GM19239 (cell line): ENCODE results near the gene DOCK9.
A peak's percentile ranks its signal among the peaks of the same experiment; 100 is the strongest.

ENCODE experiments used
- DNase-seq: peaks from one replicate; pipeline ENCODE4 v3.0.0; 2011; ENCODE audit warnings: low spot score; ENCODE audit not compliant: insufficient read length
- FAIRE-seq: peaks from 2 replicates; lab custom pipeline; 2011; peaks lifted over from hg19 to GRCh38; lab: Jason Lieb, UNC

DOCK9 gene

GRCh38 chr13:98807774-98808173 lies 170.1 kb downstream of the DOCK9 start:
- no peak for FAIRE-seq
- DNase-seq: no peak

- no peak for FAIRE-seq
- no peak for DNase-seq
Observed at GRCh38 chr13:98804336-98804855, 173.5 kb downstream of the DOCK9 start.

GRCh38 chr13:98803921-98804320 lies 173.9 kb downstream of the DOCK9 start:
- FAIRE-seq (no peak), DNase-seq (no peak)

- no peak for DNase-seq
- FAIRE-seq: no peak
Observed at GRCh38 chr13:98803111-98803561, 174.7 kb downstream of the DOCK9 start.

GRCh38 chr13:98802559-98802958 lies 175.3 kb downstream of the DOCK9 start:
- DNase-seq: no peak
- FAIRE-seq: no peak

- DNase-seq (no peak), FAIRE-seq (no peak)
Observed at GRCh38 chr13:98801626-98802418, 176.0 kb downstream of the DOCK9 start.

- DNase-seq: no peak
- no peak for FAIRE-seq
Observed at GRCh38 chr13:98800078-98800477, 177.8 kb downstream of the DOCK9 start.

GRCh38 chr13:98798849-98799645 lies 178.8 kb downstream of the DOCK9 start:
- DNase-seq (no peak), FAIRE-seq (peak; percentile 18)

- FAIRE-seq (no peak), DNase-seq (no peak)
Observed at GRCh38 chr13:98797456-98797855, 180.4 kb downstream of the DOCK9 start.

- DNase-seq (no peak), FAIRE-seq (no peak)
Observed at GRCh38 chr13:98796798-98797197, 181.1 kb downstream of the DOCK9 start.

GRCh38 chr13:98796191-98796590 lies 181.7 kb downstream of the DOCK9 start:
- FAIRE-seq: no peak
- DNase-seq: no peak

GRCh38 chr13:98795220-98795619 lies 182.6 kb downstream of the DOCK9 start:
- FAIRE-seq (no peak), DNase-seq (no peak)

- no peak for FAIRE-seq
- no peak for DNase-seq
Observed at GRCh38 chr13:98794498-98794897, 183.4 kb downstream of the DOCK9 start.

GRCh38 chr13:98792785-98793495 lies 184.9 kb downstream of the DOCK9 start:
- DNase-seq (no peak), FAIRE-seq (no peak)

GRCh38 chr13:98792321-98792720 lies 185.5 kb downstream of the DOCK9 start:
- FAIRE-seq (no peak), DNase-seq (no peak)

- FAIRE-seq (no peak), DNase-seq (no peak)
Observed at GRCh38 chr13:98791611-98792010, 186.3 kb downstream of the DOCK9 start.

GRCh38 chr13:98787996-98788395 lies 189.9 kb downstream of the DOCK9 start:
- no peak for FAIRE-seq
- no peak for DNase-seq

GRCh38 chr13:98787173-98787572 lies 190.7 kb downstream of the DOCK9 start:
- no peak for DNase-seq
- FAIRE-seq: no peak

- FAIRE-seq: no peak
- DNase-seq: no peak
Observed at GRCh38 chr13:98786023-98786422, 191.8 kb downstream of the DOCK9 start.

GRCh38 chr13:98785405-98785804 lies 192.5 kb downstream of the DOCK9 start:
- DNase-seq (no peak), FAIRE-seq (no peak)

- FAIRE-seq (no peak), DNase-seq (no peak)
Observed at GRCh38 chr13:98784666-98785065, 193.2 kb downstream of the DOCK9 start.
